ENCODE results near the gene C20orf173. TPM values are rescaled to one million over a fixed set of nuclear protein-coding genes. Genes with fewer than 3 reads are reported as not detected.

Gene C20orf173
- total and polyA plus RNA-seq, 10 donors: not detected

DNA sequence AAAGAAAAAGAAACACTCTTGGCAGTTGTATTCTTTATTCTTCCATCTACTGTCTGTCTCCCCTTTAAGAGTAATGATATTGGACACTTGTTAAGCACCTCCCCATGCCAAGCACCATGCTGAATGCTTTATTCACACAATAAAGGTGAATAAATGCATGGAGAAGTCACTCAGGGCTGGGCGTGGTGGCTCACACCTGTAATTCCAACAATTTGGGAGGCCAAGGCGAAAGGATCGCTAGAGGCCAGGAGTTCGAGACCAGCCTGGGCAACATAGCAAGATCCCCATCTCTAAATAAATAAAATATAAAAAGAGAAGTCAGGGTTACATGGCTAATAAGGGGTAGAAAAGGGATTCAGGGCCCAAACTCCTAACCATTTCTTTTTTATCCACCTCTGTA lies 42.0 kb downstream of the C20orf173 start:
- Histone ChIP-seq H3K4me1 (peaks cover 11 to 73% (median 44%) of the 10 kb centered on the region in 6 donors), H3K9me3 (peaks cover 0 to 7% (median 0%) of the 10 kb centered on the region in 8 donors), H3K4me3 (no peak overlapping the region), H3K27me3 (replicated peaks in 1 of 7) (no peaks in the 10 kb centered on the region), H3K36me3 (peaks cover 0 to 74% (median 16%) of the 10 kb centered on the region in 6 donors), H3K27ac (no peak overlapping the region)
- intact Hi-C loops (cut with DNase I; ENCODE audit: low total_unique reads): no loop called here
- TF ChIP-seq, protein P1, sequence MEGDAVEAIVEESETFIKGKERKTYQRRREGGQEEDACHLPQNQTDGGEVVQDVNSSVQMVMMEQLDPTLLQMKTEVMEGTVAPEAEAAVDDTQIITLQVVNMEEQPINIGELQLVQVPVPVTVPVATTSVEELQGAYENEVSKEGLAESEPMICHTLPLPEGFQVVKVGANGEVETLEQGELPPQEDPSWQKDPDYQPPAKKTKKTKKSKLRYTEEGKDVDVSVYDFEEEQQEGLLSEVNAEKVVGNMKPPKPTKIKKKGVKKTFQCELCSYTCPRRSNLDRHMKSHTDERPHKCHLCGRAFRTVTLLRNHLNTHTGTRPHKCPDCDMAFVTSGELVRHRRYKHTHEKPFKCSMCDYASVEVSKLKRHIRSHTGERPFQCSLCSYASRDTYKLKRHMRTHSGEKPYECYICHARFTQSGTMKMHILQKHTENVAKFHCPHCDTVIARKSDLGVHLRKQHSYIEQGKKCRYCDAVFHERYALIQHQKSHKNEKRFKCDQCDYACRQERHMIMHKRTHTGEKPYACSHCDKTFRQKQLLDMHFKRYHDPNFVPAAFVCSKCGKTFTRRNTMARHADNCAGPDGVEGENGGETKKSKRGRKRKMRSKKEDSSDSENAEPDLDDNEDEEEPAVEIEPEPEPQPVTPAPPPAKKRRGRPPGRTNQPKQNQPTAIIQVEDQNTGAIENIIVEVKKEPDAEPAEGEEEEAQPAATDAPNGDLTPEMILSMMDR (IDR thresholded peaks at IDR 0.05 in 8 of 11, conservative IDR thresholded peaks at IDR 0.05 in 3 of 11): no peak
- TF ChIP-seq POLR2AphosphoS5 (IDR thresholded peaks at IDR 0.05): no peak
- no peak for TF ChIP-seq POLR2A (IDR thresholded peaks at IDR 0.05)
- 97 to 100% (median 98%) methylated on average over 4 of the region's 4 CpGs for WGBS, 5 donors
- no peak for DNase-seq

DNA sequence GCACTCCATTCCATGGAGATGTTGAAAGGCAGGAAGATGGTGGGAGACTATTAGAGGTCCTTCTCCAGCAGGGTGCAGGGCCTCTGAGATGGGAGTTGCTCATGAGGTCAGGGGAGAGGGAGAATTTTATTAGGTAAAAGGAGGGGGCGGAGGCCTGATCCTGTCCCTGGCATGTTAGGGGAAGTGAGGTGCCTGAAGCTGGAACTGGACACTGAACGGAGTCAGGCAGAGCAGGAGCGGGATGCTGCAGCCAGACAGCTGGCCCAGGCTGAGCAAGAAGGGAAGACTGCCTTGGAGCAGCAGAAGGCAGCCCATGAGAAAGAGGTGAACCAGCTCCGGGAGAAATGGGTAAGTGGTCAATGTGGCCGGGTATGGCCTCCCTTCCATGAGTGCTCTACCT lies 49.7 kb downstream of the C20orf173 start:
- 95 to 100% (median 96%) methylated on average over 5 of the region's 5 CpGs for WGBS, 5 donors
- intact Hi-C loops (cut with DNase I; ENCODE audit: low total_unique reads): no loop called here
- peaks cover 0 to 13% (median 6%) of the 10 kb centered on the region in 6 donors for H3K4me1 ChIP-seq
- no peaks in the 10 kb centered on the region for H3K27me3 ChIP-seq (replicated peaks in 1 of 7)
- no peak for DNase-seq
- H3K36me3 ChIP-seq: peaks cover 3 to 100% (median 62%) of the 10 kb centered on the region in 6 donors
- peak overlapping the region in 4 of 8 donors; percentile 23 to 57 (median 40) for H3K27ac ChIP-seq
- TF ChIP-seq POLR2AphosphoS5 (IDR thresholded peaks at IDR 0.05) (no peak), POLR2A (IDR thresholded peaks at IDR 0.05) (no peak)
- TF ChIP-seq, protein P1 (IDR thresholded peaks at IDR 0.05 in 8 of 11, conservative IDR thresholded peaks at IDR 0.05 in 3 of 11): no peak
- H3K9me3 ChIP-seq: peaks cover 0 to 7% (median 0%) of the 10 kb centered on the region in 8 donors
- H3K4me3 ChIP-seq: no peak overlapping the region

DNA sequence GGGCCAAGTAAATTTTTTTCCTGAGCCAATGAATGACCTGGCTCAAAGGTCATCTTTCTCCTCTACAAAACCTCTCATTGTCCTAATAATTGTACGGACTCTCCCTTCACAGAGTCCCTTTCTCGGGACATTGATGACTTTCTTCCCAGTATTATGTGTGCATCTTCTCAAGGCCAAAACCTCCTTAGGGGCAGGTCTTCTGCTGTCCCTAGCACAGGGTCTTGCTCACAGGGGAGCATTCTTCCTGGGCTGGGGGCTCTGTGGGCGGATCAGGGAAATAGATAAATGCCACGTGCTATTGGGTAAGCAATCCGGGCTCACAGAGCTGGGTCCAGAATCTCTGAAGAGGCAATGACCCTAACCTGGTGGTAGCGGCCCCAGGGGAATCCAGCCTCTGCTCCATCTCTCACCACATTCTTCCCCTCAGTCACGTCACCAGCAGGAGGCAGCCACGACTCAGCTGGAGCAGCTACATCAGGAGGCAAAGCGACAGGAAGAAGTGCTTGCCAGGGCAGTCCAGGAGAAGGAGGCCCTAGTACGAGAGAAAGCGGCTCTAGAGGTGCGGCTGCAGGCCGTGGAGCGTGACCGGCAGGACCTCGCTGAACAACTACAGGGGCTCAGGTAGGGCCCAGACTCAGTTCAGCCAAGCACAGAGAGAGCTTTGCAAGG lies 50.5 kb downstream of the C20orf173 start:
- no peaks in the 10 kb centered on the region for H3K27me3 ChIP-seq (replicated peaks in 1 of 7)
- H3K27ac ChIP-seq: peak overlapping the region in 4 of 8 donors; percentile 29 to 57 (median 43)
- no peak overlapping the region for H3K4me3 ChIP-seq
- peak; percentile 88 for DNase-seq
- intact Hi-C loops (cut with DNase I; ENCODE audit: low total_unique reads): no loop called here
- H3K9me3 ChIP-seq: peaks cover 0 to 2% (median 0%) of the 10 kb centered on the region in 8 donors
- peaks cover 3 to 100% (median 62%) of the 10 kb centered on the region in 6 donors for H3K36me3 ChIP-seq
- peaks cover 0 to 13% (median 6%) of the 10 kb centered on the region in 6 donors for H3K4me1 ChIP-seq
- TF ChIP-seq POLR2AphosphoS5 (IDR thresholded peaks at IDR 0.05) (peak; percentile 32 to 79 (median 68)), POLR2A (IDR thresholded peaks at IDR 0.05) (no peak)
- TF ChIP-seq, protein P1 (IDR thresholded peaks at IDR 0.05 in 8 of 11, conservative IDR thresholded peaks at IDR 0.05 in 3 of 11): peak in 9 of 11 experiments; percentile 4 to 61 (median 52)
- 70 to 82% (median 77%) methylated on average over 16 of the region's 16 CpGs for WGBS, 5 donors

Other genes with a start within 250 kb of the C20orf173 start
- gene EIF6, start 244.9 kb downstream of the C20orf173 start, total RNA-seq: 10 to 100 TPM; 50.5 to 76.8 (median 62.2) TPM
- 100 to 1,000 TPM in 2 of 3 donors, 10 to 100 TPM in 1; 88.2 to 121 (median 104) TPM for gene EIF6, start 244.9 kb downstream of the C20orf173 start, polyA plus RNA-seq
- not detected for gene FAM83C, start 237.2 kb downstream of the C20orf173 start, total RNA-seq
- not detected for gene FAM83C, start 237.2 kb downstream of the C20orf173 start, polyA plus RNA-seq
- 10 to 100 TPM; 38.1 to 69.0 (median 46.7) TPM for gene UQCC1, start 117.7 kb downstream of the C20orf173 start, total RNA-seq
- 10 to 100 TPM; 20.8 to 24.6 (median 23.1) TPM for gene UQCC1, start 117.7 kb downstream of the C20orf173 start, polyA plus RNA-seq
- gene GDF5, start 91.4 kb downstream of the C20orf173 start, total RNA-seq: not detected
- gene GDF5, start 91.4 kb downstream of the C20orf173 start, polyA plus RNA-seq: under 1 TPM; 0.02 to 0.06 (median 0.03) TPM
- 10 to 100 TPM; 44.3 to 70.0 (median 50.6) TPM for gene CEP250, start 74.1 kb downstream of the C20orf173 start, total RNA-seq
- 10 to 100 TPM; 15.2 to 25.6 (median 15.7) TPM for gene CEP250, start 74.1 kb downstream of the C20orf173 start, polyA plus RNA-seq
- gene ERGIC3, start 12.4 kb upstream of the C20orf173 start, total RNA-seq: 100 to 1,000 TPM; 127 to 179 (median 149) TPM
- 100 to 1,000 TPM; 134 to 179 (median 145) TPM for gene ERGIC3, start 12.4 kb upstream of the C20orf173 start, polyA plus RNA-seq
- 10 to 100 TPM in 5 of 7 donors, 1 to 10 TPM in 2; 2.5 to 32.1 (median 14.7) TPM for gene SPAG4, start 86.2 kb upstream of the C20orf173 start, total RNA-seq
- 10 to 100 TPM in 1 of 3 donors, 1 to 10 TPM in 2; 5.2 to 10.9 (median 5.7) TPM for gene SPAG4, start 86.2 kb upstream of the C20orf173 start, polyA plus RNA-seq
- 100 to 1,000 TPM in 6 of 7 donors, 10 to 100 TPM in 1; 93.9 to 247 (median 234) TPM for gene CPNE1, start 135.2 kb upstream of the C20orf173 start, total RNA-seq
- 100 to 1,000 TPM; 183 to 215 (median 203) TPM for gene CPNE1, start 135.2 kb upstream of the C20orf173 start, polyA plus RNA-seq
- gene RBM12, start 135.2 kb upstream of the C20orf173 start, total RNA-seq: 100 to 1,000 TPM in 1 of 7 donors, 10 to 100 TPM in 6; 44.6 to 100 (median 89.1) TPM
- 10 to 100 TPM; 10.6 to 17.9 (median 14.4) TPM for gene RBM12, start 135.2 kb upstream of the C20orf173 start, polyA plus RNA-seq
- gene NFS1, start 169.7 kb upstream of the C20orf173 start, total RNA-seq: 10 to 100 TPM; 22.8 to 40.8 (median 25.6) TPM
- gene NFS1, start 169.7 kb upstream of the C20orf173 start, polyA plus RNA-seq: 10 to 100 TPM; 21.3 to 33.8 (median 29.7) TPM
- 100 to 1,000 TPM in 3 of 7 donors, 10 to 100 TPM in 4; 66.2 to 166 (median 75.7) TPM for gene ROMO1, start 169.8 kb upstream of the C20orf173 start, total RNA-seq
- 100 to 1,000 TPM; 333 to 372 (median 354) TPM for gene ROMO1, start 169.8 kb upstream of the C20orf173 start, polyA plus RNA-seq
- 100 to 1,000 TPM; 386 to 649 (median 405) TPM for gene RBM39, start 212.6 kb upstream of the C20orf173 start, total RNA-seq
- 100 to 1,000 TPM; 287 to 638 (median 423) TPM for gene RBM39, start 212.6 kb upstream of the C20orf173 start, polyA plus RNA-seq
- gene PHF20, start 242.4 kb upstream of the C20orf173 start, total RNA-seq: 10 to 100 TPM; 49.9 to 89.9 (median 69.4) TPM
- gene PHF20, start 242.4 kb upstream of the C20orf173 start, polyA plus RNA-seq: 10 to 100 TPM; 40.0 to 49.3 (median 45.3) TPM

Measured in spleen (tissue), 11 donors.